ENCODE measurements around the gene CHI3L2.
"Not testable (repeated sequence)": the region's sequence is repeated elsewhere in the genome, so short reads cannot be mapped to it uniquely, and the experiment has no call there.

Gene CHI3L2

GRCh38 chr1:111202707-111203623 lies 24.5 kb upstream of the CHI3L2 start:
- DNase-seq = no peak

GRCh38 chr1:111203681-111204200 lies 23.8 kb upstream of the CHI3L2 start:
- DNase-seq = no peak

GRCh38 chr1:111204201-111204982 lies 23.1 kb upstream of the CHI3L2 start:
- no peak for DNase-seq

- no peak for DNase-seq
Measured at GRCh38 chr1:111204983-111205713, 22.4 kb upstream of the CHI3L2 start.

- DNase-seq = no peak
Measured at GRCh38 chr1:111205714-111206050, 21.8 kb upstream of the CHI3L2 start.

GRCh38 chr1:111208921-111209320 lies 18.6 kb upstream of the CHI3L2 start:
- no peak for DNase-seq

GRCh38 chr1:111209622-111210021 lies 17.9 kb upstream of the CHI3L2 start:
- DNase-seq = no peak

- no peak for DNase-seq
Measured at GRCh38 chr1:111211921-111212320, 15.6 kb upstream of the CHI3L2 start.

GRCh38 chr1:111212634-111213335 lies 14.7 kb upstream of the CHI3L2 start:
- no peak for DNase-seq

- no peak for DNase-seq
Measured at GRCh38 chr1:111213412-111213811, 14.1 kb upstream of the CHI3L2 start.

- DNase-seq = peak; percentile 21
Measured at GRCh38 chr1:111214074-111214801, 13.3 kb upstream of the CHI3L2 start.

GRCh38 chr1:111214884-111215283 lies 12.6 kb upstream of the CHI3L2 start:
- no peak for DNase-seq

GRCh38 chr1:111215285-111215684 lies 12.2 kb upstream of the CHI3L2 start:
- not testable (repeated sequence) for DNase-seq

GRCh38 chr1:111216751-111217150 lies 10.8 kb upstream of the CHI3L2 start:
- DNase-seq = no peak

- no peak for DNase-seq
Measured at GRCh38 chr1:111217183-111217910, 10.2 kb upstream of the CHI3L2 start.

GRCh38 chr1:111218701-111219556 lies 8.6 kb upstream of the CHI3L2 start:
- no peak for DNase-seq

GRCh38 chr1:111219557-111220286 lies 7.8 kb upstream of the CHI3L2 start:
- DNase-seq = no peak

GRCh38 chr1:111220302-111220890 lies 7.1 kb upstream of the CHI3L2 start:
- no peak for DNase-seq

GRCh38 chr1:111221276-111221632 lies 6.3 kb upstream of the CHI3L2 start:
- no peak for DNase-seq
